Suprapubic skin (tissue), 4 donors: Measurements from ENCODE around the gene DOCK6.

Experiments used
- EP300 ChIP-seq: sonication (generic); formaldehyde crosslinking; IDR thresholded peaks from one replicate; pipeline ENCODE4 v1.6.1; 2017; ENCODE audit warnings: antibody characterized with exemption
- POLR2AphosphoS5 ChIP-seq, 3 donors: sonication (generic); formaldehyde crosslinking; IDR thresholded peaks; one replicate each; pipeline ENCODE4 v1.6.1; 2017; ENCODE audit warnings: antibody characterized with exemption in 3 of 3
- TF ChIP-seq, protein P1 (sequence below), 2 donors: fragments of 200-600 bp in 1 of 2; fragments of 450-650 bp in 1 of 2; sonication (generic) in 1 of 2; IDR thresholded peaks; one replicate each; pipeline ENCODE4 v1.5.1; 2016 to 2019; ENCODE audit warnings: antibody characterized with exemption in 2 of 2, mild to moderate bottlenecking in 1 of 2, moderate library complexity in 1 of 2

DNA sequence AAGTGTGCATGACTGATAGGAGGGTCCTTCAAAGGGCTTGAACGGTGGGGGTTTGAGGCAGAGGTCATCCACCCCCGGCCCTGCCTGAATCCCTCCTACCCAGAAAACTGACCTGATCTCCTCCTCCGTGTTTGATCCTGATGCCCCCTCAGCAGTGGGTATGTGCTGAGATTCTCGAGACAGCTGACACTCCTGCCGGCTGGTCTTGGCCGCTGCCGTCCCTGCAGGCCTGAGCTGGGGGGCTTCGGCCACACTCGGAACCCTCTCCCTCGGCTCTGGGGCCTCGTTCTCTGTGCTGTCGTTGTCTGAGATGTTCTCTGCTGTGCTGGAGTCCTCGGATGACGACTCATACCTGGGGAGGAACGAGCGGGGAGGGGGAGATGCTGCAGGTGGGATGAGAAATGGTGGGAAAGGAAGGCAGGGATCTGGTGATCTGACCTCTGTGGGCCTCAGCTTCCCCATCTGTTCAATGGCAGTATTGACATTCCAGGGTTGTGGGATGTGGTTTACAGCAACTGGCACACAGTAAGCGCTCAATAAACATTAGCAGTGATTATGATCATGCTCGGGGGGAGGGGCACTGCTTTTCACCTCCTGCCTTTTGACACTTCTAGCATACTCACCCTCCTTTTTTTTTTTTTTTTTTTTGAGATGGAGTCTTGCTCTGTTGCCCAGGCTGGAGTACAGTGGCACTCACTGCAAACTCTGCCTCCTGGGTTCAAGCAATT, 85.7 kb downstream of the DOCK6 start:
- TF ChIP-seq, protein P1, sequence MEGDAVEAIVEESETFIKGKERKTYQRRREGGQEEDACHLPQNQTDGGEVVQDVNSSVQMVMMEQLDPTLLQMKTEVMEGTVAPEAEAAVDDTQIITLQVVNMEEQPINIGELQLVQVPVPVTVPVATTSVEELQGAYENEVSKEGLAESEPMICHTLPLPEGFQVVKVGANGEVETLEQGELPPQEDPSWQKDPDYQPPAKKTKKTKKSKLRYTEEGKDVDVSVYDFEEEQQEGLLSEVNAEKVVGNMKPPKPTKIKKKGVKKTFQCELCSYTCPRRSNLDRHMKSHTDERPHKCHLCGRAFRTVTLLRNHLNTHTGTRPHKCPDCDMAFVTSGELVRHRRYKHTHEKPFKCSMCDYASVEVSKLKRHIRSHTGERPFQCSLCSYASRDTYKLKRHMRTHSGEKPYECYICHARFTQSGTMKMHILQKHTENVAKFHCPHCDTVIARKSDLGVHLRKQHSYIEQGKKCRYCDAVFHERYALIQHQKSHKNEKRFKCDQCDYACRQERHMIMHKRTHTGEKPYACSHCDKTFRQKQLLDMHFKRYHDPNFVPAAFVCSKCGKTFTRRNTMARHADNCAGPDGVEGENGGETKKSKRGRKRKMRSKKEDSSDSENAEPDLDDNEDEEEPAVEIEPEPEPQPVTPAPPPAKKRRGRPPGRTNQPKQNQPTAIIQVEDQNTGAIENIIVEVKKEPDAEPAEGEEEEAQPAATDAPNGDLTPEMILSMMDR (IDR thresholded peaks at IDR 0.05) = no peak
- TF ChIP-seq EP300 (no peak), POLR2AphosphoS5 (IDR thresholded peaks at IDR 0.05) (no peak)
